NCI-H1092 (cell line): ENCODE measurements around the gene TTC33.
"Not testable (repeated sequence)": the region's sequence is repeated elsewhere in the genome, so short reads cannot be mapped to it uniquely, and the experiment has no call there.

Source experiments
- DNase-seq: peaks from one replicate; lab custom pipeline; 2025; lab: John Stamatoyannopoulos, UW

TTC33 gene

GRCh38 chr5:40614923-40615585 is 140.7 kb downstream of the TTC33 start:
- no peak for DNase-seq

GRCh38 chr5:40614466-40614865 is 141.3 kb downstream of the TTC33 start:
- DNase-seq: no peak

GRCh38 chr5:40607202-40607601 is 148.6 kb downstream of the TTC33 start:
- DNase-seq: no peak

GRCh38 chr5:40606077-40606765 is 149.5 kb downstream of the TTC33 start:
- DNase-seq: no peak

- DNase-seq: no peak
Measured at GRCh38 chr5:40605295-40605958, 150.3 kb downstream of the TTC33 start.

GRCh38 chr5:40603378-40603777 is 152.4 kb downstream of the TTC33 start:
- DNase-seq: no peak

GRCh38 chr5:40601198-40601868 is 154.4 kb downstream of the TTC33 start:
- no peak for DNase-seq

- no peak for DNase-seq
Measured at GRCh38 chr5:40600383-40600782, 155.4 kb downstream of the TTC33 start.

- DNase-seq: no peak
Measured at GRCh38 chr5:40599676-40600075, 156.1 kb downstream of the TTC33 start.

GRCh38 chr5:40594811-40595210 is 160.9 kb downstream of the TTC33 start:
- DNase-seq: no peak

- DNase-seq: not testable (repeated sequence)
Measured at GRCh38 chr5:40591727-40592396, 163.9 kb downstream of the TTC33 start.

GRCh38 chr5:40587376-40587775 is 168.4 kb downstream of the TTC33 start:
- no peak for DNase-seq

- no peak for DNase-seq
Measured at GRCh38 chr5:40585537-40586267, 170.1 kb downstream of the TTC33 start.

- no peak for DNase-seq
Measured at GRCh38 chr5:40584054-40584453, 171.7 kb downstream of the TTC33 start.

GRCh38 chr5:40578501-40579451 is 177.0 kb downstream of the TTC33 start:
- no peak for DNase-seq

GRCh38 chr5:40577718-40578117 is 178.0 kb downstream of the TTC33 start:
- DNase-seq: no peak

- DNase-seq: no peak
Measured at GRCh38 chr5:40575921-40576320, 179.8 kb downstream of the TTC33 start.

- no peak for DNase-seq
Measured at GRCh38 chr5:40575411-40575810, 180.3 kb downstream of the TTC33 start.

- DNase-seq: no peak
Measured at GRCh38 chr5:40572937-40573336, 182.8 kb downstream of the TTC33 start.

GRCh38 chr5:40572391-40572790 is 183.4 kb downstream of the TTC33 start:
- DNase-seq: no peak
